Right lung (tissue), 5 donors: Measurements from ENCODE around the gene SNX5. TPM values are rescaled to one million over a fixed set of nuclear protein-coding genes. Genes with fewer than 3 reads are reported as not detected.

ENCODE experiments used
- DNase-seq, 2 donors: peaks; one replicate each; pipeline ENCODE4 v3.0.0-alpha.2; 2013
- polyA plus RNA-seq, 5 donors: library from polyadenylated mRNA; unstranded; fragments of 120-200 nt; gene quantifications; one replicate each; pipeline versions ENCODE4 v1.2.1 to v1.2.3, GENCODE V29; 2013; ENCODE audit warnings: inconsistent platforms in 1 of 5, low replicate concordance in 1 of 5; ENCODE audit not compliant: insufficient read length in 5 of 5, insufficient read depth in 1 of 5

SNX5 gene
- polyA plus RNA-seq, 5 donors, result 207 to 304 (median 265) TPM

GRCh38 chr20:17892189-17892938 is 76.2 kb downstream of the SNX5 start:
- no peak for DNase-seq

Other genes starting within 250 kb of the SNX5 start
- gene MGME1, start 224 bp upstream of the SNX5 start, polyA plus RNA-seq, result 10 to 100 TPM; 26.1 to 47.2 (median 34.2) TPM
- 10 to 100 TPM in 1 of 5 donors, 1 to 10 TPM in 4; 6.7 to 10.3 (median 8.1) TPM for gene OVOL2, start 89.1 kb upstream of the SNX5 start, polyA plus RNA-seq
- 10 to 100 TPM; 16.4 to 24.7 (median 23.1) TPM for gene KAT14, start 169.1 kb upstream of the SNX5 start, polyA plus RNA-seq
- gene PET117, start 169.1 kb upstream of the SNX5 start, polyA plus RNA-seq, result 10 to 100 TPM; 10.9 to 13.0 (median 12.1) TPM